ENCODE data around the gene TMEM205.
A peak's percentile ranks its signal among the peaks of the same experiment; 100 is the strongest.
"Not testable (repeated sequence)": the region's sequence is repeated elsewhere in the genome, so short reads cannot be mapped to it uniquely, and the experiment has no call there.

TMEM205 gene

GRCh38 chr19:11346104-11346940 lies at the start of gene TMEM205, which contains the start of gene CCDC159:
TSS of gene TMEM205 (minus strand) at chr19:11346268. CDS start at chr19:11345619, 649 bp downstream.
TSS of gene CCDC159 (plus strand) at chr19:11346519. CDS start at chr19:11346607, 88 bp downstream.
- DNase-seq = peak; percentile 67 to 99 (median 98)

- DNase-seq = no peak
Measured at GRCh38 chr19:11390933-11391680, 45.0 kb upstream of the TMEM205 start.

- no peak for DNase-seq
Measured at GRCh38 chr19:11390359-11390758, 44.3 kb upstream of the TMEM205 start.

- peak in 1 of 56 donors; percentile 1 for DNase-seq
Measured at GRCh38 chr19:11387162-11388034, 41.3 kb upstream of the TMEM205 start.

- DNase-seq = no peak
Measured at GRCh38 chr19:11384778-11385129, 38.7 kb upstream of the TMEM205 start.

- no peak for DNase-seq
Measured at GRCh38 chr19:11383706-11384048, 37.6 kb upstream of the TMEM205 start.

GRCh38 chr19:11382898-11383705 lies 37.0 kb upstream of the TMEM205 start:
- peak in 6 of 56 donors; percentile 5 to 30 (median 20) for DNase-seq

GRCh38 chr19:11380653-11381537 lies 34.8 kb upstream of the TMEM205 start:
- DNase-seq = peak; percentile 52 to 96 (median 87)

- no peak for DNase-seq
Measured at GRCh38 chr19:11379857-11380350, 33.8 kb upstream of the TMEM205 start.

- not testable (repeated sequence) for DNase-seq
Measured at GRCh38 chr19:11379269-11379845, 33.3 kb upstream of the TMEM205 start.

- DNase-seq = peak in 31 of 56 donors; percentile 5 to 66 (median 26)
Measured at GRCh38 chr19:11378319-11379189, 32.5 kb upstream of the TMEM205 start.

- DNase-seq = no peak
Measured at GRCh38 chr19:11377756-11378155, 31.7 kb upstream of the TMEM205 start.

GRCh38 chr19:11377237-11377636 lies 31.2 kb upstream of the TMEM205 start:
- peak in 8 of 56 donors; percentile 2 to 52 (median 18) for DNase-seq

GRCh38 chr19:11375143-11375948 lies 29.3 kb upstream of the TMEM205 start:
- DNase-seq = peak in 23 of 56 donors; percentile 9 to 54 (median 34)

GRCh38 chr19:11374433-11375142 lies 28.5 kb upstream of the TMEM205 start, which contains the start of gene SWSAP1:
TSS of gene SWSAP1 (plus strand) at chr19:11374666. CDS start at chr19:11374681, 15 bp downstream.
- peak; percentile 80 to 100 (median 99) for DNase-seq

GRCh38 chr19:11373885-11374432 lies 27.9 kb upstream of the TMEM205 start:
- DNase-seq = peak in 8 of 56 donors; percentile 13 to 51 (median 37)
